ENCODE results near the gene ZNF883. TPM values are rescaled to one million over a fixed set of nuclear protein-coding genes. Genes with fewer than 3 reads are reported as not detected.
"Not testable (repeated sequence)": the region's sequence is repeated elsewhere in the genome, so short reads cannot be mapped to it uniquely, and the experiment has no call there.

ZNF883 gene
- 1 to 10 TPM in 1 of 4 donors, under 1 TPM in 3; 0.33 to 3.0 (median 0.59) TPM for total RNA-seq

DNA sequence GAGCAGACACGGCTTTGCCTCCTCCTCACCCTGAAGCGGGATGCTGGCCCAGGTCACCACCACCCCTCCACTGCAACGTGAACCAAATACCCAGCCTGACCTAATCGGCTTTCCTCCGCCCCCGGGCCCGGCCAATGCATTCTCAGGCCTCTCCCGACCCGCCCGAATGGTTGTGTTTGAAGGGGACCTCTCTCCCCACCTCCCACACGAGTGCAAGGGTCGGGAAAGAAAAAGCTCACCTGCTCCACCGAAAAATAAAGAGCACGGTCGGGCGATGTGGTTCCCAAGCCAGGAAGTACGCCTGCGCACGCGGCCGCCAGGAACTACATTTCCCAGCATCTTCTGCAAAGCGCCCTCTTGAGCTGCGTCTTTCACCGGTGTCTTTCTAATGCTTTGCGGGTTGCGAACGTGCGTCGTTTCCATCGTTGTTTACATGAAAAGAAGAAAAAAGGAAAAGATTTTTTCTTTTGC is at the start of gene ZNF883:
TSS of gene ZNF883 (minus strand) at position 282 of the 471 bp plus-strand sequence.
- Histone ChIP-seq H3K27me3 (no peaks in the 10 kb centered on the region), H3K27ac (no peak within 1 kb of the TSS), H3K36me3 (no peaks in the 10 kb centered on the region), H3K4me1 (no peaks in the 10 kb centered on the region), H3K9me3 (no peaks in the 10 kb centered on the region), H3K4me3 (replicated peaks in 1 of 3) (no peak within 1 kb of the TSS)
- intact Hi-C loops (cut with DNase I), result no loop called here
- TF ChIP-seq POLR2A (IDR thresholded peaks at IDR 0.05) (no peak), CTCF (IDR thresholded peaks at IDR 0.05) (no peak)
- WGBS, 2 donors, result 2% methylated on average over 29 to 30 of the region's 30 CpGs
- DNase-seq, result peak; percentile 5 to 20

- DNase-seq, result peak; percentile 47 to 48
- H3K4me1 ChIP-seq; H3K27ac ChIP-seq; intact Hi-C loops (cut with DNase I); H3K4me3 ChIP-seq (replicated peaks in 1 of 3); H3K36me3 ChIP-seq; H3K9me3 ChIP-seq: not testable (repeated sequence)
- 1 to 42% methylated on average over 13 to 25 of the region's 33 CpGs for WGBS, 2 donors
- peaks cover 10% of the 10 kb centered on the region for H3K27me3 ChIP-seq
Observed at GRCh38 chr9:113061072-113061850, 49.3 kb upstream of the ZNF883 start.

- H3K4me1 ChIP-seq; H3K36me3 ChIP-seq; H3K4me3 ChIP-seq (replicated peaks in 1 of 3); intact Hi-C loops (cut with DNase I); H3K9me3 ChIP-seq; H3K27ac ChIP-seq: not testable (repeated sequence)
- H3K27me3 ChIP-seq, result peaks cover 10% of the 10 kb centered on the region
- WGBS, 2 donors, result 2 to 13% methylated on average over 17 to 44 of the region's 61 CpGs
- DNase-seq, result peak; percentile 2 to 5
Observed at GRCh38 chr9:113059581-113060284, 47.7 kb upstream of the ZNF883 start.

DNA sequence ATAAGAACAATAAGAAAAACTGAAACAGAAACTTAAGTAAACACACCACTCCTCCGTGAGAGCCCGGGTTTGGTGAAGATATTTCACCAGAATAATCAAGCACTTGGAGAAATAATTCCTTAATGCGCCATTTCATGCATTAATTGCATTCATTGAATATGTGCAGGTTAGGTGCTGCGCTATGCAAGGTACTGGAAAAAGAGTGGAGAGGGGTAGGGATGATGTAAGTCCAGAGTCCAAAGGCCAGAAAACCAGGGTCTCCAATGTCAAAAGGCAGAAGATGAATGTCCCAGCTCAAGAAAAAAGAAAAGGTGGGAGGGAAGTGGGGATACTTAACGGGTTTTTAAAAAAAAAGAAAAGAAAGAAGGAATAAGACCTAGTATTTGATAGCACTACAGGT is 45.2 kb upstream of the ZNF883 start:
- Histone ChIP-seq H3K4me1 (peaks cover 0 to 4% of the 10 kb centered on the region in 2 donors), H3K27ac (peak overlapping the region in 1 of 3 donors; percentile 60), H3K4me3 (replicated peaks in 1 of 3) (peak overlapping the region in 2 of 3 donors; percentile 66 to 74), H3K27me3 (peaks cover 7% of the 10 kb centered on the region), H3K9me3 (no peaks in the 10 kb centered on the region), H3K36me3 (no peaks in the 10 kb centered on the region)
- 26 to 45% methylated on average over 5 of the region's 5 CpGs for WGBS, 2 donors
- DNase-seq, result no peak
- TF ChIP-seq CTCF (IDR thresholded peaks at IDR 0.05) (no peak), POLR2A (IDR thresholded peaks at IDR 0.05) (no peak)
- intact Hi-C loops (cut with DNase I), result no loop called here

- Histone ChIP-seq H3K4me3 (replicated peaks in 1 of 3) (peak within 1 kb of the TSS; percentile 61 to 74 (median 66)), H3K27me3 (peaks cover 5% of the 10 kb centered on the region), H3K9me3 (no peaks in the 10 kb centered on the region), H3K27ac (peak within 1 kb of the TSS in 2 of 3 donors; percentile 24 to 60), H3K4me1 (peaks cover 0 to 4% of the 10 kb centered on the region in 2 donors), H3K36me3 (no peaks in the 10 kb centered on the region)
- intact Hi-C loops (cut with DNase I), result no loop called here
- DNase-seq, result peak; percentile 88 to 89
- no peak for TF ChIP-seq CTCF (IDR thresholded peaks at IDR 0.05)
- TF ChIP-seq POLR2A (IDR thresholded peaks at IDR 0.05), result peak in 1 of 2 donors; percentile 31
- 1 to 4% methylated on average over 60 to 62 of the region's 62 CpGs for WGBS, 2 donors
Observed at GRCh38 chr9:113056191-113057106, 44.5 kb upstream of the ZNF883 start, which contains the start of gene ZFP37. Gene ZFP37, minus strand, starts transcription at chr9:113056724. Its CDS starts 36 bp downstream, at chr9:113056688.
